HK-2 (cell line): Measurements from ENCODE around the gene SCCPDH.
"Not testable (repeated sequence)": the region's sequence is repeated elsewhere in the genome, so short reads cannot be mapped to it uniquely, and the experiment has no call there.

Experiments
- DNase-seq: peaks from one replicate; pipeline ENCODE4 v3.0.0-alpha.2; 2018; ENCODE audit not compliant: unreplicated experiment

Gene SCCPDH

DNA sequence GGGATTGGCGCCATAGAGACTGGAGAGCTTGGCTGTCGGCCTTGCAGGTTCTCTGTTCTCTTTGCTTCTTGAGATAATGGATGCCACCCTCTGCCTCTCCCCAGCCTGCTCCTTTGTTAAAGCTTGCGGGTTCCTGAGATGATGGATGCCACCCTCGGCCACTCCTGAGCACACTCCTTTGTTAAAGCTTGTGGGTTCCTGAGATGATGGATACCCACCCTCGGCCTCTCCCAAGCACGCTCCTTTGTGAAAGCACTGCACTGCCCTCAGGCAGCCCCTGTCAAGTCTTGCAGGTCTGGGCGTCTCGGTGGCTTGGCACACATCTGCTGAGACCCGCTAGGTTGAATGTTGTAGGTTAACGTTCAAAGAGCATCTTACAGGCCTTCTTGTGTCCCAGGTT, 76.5 kb downstream of the SCCPDH start:
- DNase-seq = no peak

DNA sequence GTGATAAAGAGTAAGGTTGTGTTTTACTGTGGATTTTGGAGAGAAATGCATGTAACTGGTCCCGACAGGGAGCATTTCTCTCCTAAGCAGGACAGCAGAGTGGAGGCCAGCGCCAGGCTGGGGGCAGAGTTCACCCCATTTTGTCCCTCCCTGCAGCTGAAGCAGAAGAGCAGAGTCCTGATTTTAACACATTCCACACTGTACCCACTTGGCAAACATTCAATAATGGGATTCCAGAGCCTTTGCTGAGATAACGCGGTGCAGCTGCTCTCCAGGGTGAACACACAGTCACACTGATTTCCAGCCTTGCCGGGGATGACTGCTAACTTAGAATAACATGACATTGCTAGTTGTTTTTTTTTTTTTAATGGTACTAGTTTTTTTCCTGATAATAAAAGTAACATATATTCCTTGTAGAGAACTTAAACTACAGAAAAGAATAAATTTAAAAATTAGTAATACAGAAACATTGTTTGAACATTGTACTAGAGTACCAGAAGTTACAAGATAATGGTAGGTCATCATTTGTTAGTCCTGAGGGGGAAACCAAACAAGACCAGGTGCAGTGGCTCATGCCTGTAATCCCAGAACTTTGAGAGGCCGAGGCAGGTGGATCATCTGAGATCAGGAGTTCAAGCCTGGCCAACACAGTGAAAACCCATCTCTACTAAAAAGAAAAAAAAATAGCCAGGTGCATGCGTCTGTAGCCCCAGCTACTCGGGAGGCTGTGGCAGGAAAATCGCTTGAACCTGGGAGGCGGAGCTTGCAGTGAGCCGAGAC, 77.2 kb downstream of the SCCPDH start:
- DNase-seq = no peak

DNA sequence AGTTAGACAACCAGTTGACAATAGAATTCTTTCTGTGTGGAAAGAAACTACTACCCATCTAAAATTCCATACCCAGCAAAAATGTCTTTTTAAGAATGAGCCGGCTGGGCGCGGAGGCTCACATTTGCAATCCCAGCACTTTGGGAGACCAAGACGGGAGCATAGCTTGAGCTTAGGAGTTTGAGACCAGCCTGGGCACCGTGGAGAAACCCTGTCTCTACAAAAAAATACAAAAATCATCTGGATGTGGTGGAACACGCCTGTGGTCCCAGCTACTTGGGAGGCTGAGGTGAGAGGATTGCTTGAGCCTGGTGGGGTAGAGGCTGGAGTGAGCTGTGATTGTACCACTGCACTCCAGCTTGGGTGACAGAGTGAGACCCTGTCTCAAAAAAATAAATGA, 79.2 kb downstream of the SCCPDH start:
- DNase-seq = no peak

DNA sequence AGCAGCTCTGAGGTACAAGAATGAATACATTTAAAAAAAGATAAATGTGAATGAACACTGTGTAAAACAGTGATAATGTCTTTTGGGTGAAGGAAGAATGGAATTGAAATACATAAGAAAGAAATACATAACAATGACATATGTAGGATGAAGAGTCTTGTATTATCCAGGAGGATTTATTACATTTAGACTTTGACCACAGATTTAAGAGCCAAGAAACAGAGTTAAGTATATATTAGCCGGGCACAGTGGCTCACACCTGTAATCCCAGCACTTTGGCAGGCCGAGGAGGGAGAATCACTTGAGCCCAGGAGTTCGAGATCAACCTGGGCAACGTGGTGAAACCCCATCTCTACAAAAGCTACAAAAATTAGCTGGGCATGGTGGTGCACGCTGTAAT, 79.7 kb downstream of the SCCPDH start:
- no peak for DNase-seq

DNA sequence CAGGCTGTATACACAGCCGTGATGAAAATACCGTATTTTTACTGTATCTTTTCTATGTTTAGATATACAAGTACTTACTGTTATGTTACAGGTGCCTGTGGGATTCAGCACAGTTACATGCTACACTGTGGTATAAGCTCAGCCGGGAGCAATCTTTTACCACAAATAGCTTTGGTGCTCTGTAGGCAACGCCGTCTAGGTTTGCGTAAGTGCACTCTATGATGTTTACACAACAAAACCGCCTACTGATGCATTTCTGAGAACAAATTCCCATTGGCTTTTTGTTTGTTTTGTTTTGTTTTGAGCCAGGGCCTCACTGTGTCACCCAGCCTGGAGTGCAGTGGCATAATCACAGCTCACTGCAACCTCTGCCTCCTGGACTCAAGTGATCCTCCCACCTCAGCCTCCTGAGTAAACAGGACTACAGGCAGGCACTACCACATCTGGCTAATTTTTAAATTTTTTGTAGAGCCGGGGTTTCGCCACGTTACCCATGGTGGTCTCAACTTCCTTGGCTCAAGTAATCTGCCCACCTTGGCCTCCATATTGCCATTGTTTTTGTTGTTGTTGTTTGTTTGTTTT, 81.0 kb downstream of the SCCPDH start:
- DNase-seq = no peak

DNA sequence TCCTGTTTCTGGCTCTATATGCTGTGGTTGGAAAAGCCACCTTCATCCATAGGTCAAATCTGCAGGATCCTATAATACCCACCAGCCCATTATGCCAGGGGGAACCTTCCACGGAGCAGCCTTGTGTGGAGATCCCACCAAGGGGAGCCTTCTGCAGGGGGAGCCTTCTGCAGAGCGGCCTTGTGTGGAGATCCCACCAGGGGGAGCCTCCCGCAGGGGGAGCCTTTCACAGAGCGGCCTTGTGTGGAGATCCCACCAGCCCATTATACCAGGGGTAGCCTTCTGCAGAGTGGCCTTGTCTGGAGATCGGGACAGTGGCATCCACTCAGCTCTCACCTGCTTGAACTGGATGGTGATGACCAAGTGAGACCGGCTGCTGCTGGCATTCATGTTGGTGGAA, 85.3 kb downstream of the SCCPDH start:
- no peak for DNase-seq

DNA sequence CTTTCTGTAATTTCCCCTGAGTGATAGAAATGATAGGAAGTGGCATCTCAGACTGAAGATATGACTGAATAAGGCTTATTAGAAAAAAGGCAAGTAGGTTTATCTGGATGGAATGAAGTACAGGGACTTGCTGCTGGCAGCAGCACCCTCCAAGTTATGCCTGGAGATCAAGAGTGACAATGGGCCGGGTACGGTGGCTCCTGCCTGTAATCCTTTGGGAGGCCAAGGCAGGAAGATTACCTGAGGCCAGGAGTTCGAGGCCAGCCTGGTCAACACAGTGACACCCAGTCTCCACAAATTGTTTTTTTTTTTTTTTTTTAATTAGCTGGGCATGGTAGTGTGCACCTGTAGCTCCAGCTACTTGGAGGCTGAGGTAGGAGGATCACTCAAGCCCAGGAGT, 87.8 kb downstream of the SCCPDH start:
- no peak for DNase-seq

DNA sequence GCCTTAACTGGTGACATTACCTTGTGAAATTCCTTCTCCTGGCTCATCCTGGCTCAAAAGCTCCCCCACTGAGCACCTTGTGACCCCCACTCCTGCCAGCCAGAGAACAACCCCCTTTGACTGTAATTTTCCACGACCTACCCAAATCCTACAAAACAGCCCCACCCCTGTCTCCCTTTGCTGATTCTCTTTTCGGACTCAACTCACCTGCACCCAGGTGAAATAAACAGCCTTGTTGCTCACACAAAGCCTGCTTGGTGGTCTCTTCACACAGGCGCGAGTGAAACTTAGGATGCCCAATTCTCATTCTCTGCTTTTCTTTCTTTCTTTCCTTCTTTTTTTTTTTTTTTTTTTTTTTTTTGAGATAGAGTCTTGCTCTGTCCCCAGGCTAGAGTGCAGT, 89.1 kb downstream of the SCCPDH start:
- not testable (repeated sequence) for DNase-seq

DNA sequence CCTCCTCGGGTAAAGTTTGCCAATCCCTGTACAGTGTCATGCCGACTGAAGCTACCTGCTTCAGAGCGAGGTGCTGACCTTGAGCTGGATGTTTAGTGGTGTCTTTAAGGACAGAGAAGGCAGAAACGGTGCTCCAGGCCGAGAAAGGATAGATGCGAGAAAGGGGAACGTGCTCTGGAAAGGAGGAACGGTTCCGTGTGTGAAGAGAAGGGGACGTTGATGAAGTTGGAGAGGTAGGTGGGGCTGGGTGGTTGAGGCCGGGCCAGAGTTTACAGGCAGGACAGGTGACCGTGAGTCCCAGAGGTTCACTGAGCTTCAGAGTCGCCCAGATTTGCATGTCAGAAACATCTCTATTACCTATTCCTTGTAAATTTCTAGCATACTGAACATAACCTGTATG, 90.7 kb downstream of the SCCPDH start:
- no peak for DNase-seq

DNA sequence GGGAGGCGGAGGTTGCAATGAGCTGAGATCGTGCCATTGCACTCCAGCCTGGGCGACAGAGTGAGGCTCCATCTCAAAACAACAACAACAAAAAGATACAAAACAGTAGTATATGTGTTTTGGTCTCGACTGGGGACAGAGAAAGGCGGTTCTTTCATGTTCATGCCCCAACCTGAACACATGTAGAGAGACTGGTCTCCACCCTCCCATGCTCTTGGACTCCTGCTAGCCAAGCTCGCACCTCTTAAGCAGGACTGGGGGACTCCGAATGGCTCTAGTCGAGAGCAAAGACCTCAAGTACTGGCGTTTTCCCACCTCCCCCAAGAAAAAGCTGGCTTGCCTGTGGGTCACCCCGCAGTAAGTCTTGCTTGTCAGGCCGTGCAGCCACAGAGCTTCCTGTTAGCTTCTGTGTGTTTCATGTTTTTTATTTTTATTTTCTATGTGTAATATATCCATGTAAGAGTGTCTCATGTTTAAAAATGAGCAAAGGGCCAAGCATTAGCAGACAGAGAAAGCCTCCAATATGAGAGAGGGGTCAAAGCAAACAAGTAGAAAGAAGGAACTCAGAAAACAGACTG, 91.6 kb downstream of the SCCPDH start:
- no peak for DNase-seq
